NT2/D1 (cell line): Measurements from ENCODE around the gene CAMK1D.

Experiments
- DNase-seq: peaks from one replicate; pipeline ENCODE4 v3.0.0-alpha.2; 2011; ENCODE audit warnings: low read depth, low spot score
- H3K27me3 ChIP-seq: 2 replicates; pipeline ENCODE4 v1.6.0; 2011; ENCODE audit warnings: mild to moderate bottlenecking; ENCODE audit not compliant: insufficient read length, insufficient read depth
- H3K36me3 ChIP-seq: 2 replicates; pipeline ENCODE4 v1.6.1; 2011; ENCODE audit warnings: mild to moderate bottlenecking, low read length, mixed read lengths; ENCODE audit not compliant: insufficient read depth, insufficient read length
- H3K4me1 ChIP-seq: 2 replicates; pipeline ENCODE4 v1.5.1; 2011; ENCODE audit not compliant: insufficient read depth, insufficient read length
- H3K4me3 ChIP-seq: 2 replicates; pipeline ENCODE4 v1.5.1; 2011; ENCODE audit warnings: low read depth; ENCODE audit not compliant: insufficient read length
- H3K9ac ChIP-seq: 2 replicates; pipeline ENCODE4 v1.6.0; 2011; ENCODE audit warnings: low read depth; ENCODE audit not compliant: insufficient read length
- H3K9me3 ChIP-seq: 2 replicates; pipeline ENCODE4 v1.5.1; 2011; ENCODE audit warnings: mild to moderate bottlenecking, low read length; ENCODE audit not compliant: insufficient read depth
- SUZ12 ChIP-seq: IDR thresholded peaks from 2 replicates; pipeline ENCODE4 v1.6.1; 2011; ENCODE audit not compliant: insufficient read length, insufficient read depth; ENCODE audit errors: extremely low read depth
- YY1 ChIP-seq: IDR thresholded peaks from 2 replicates; pipeline ENCODE4 v1.6.1; 2011; ENCODE audit not compliant: insufficient read length, insufficient read depth
- ZNF274 ChIP-seq: IDR thresholded peaks from 2 replicates; pipeline ENCODE4 v1.6.1; 2011; ENCODE audit warnings: mild to moderate bottlenecking, low read depth, low read length

Gene CAMK1D

DNA sequence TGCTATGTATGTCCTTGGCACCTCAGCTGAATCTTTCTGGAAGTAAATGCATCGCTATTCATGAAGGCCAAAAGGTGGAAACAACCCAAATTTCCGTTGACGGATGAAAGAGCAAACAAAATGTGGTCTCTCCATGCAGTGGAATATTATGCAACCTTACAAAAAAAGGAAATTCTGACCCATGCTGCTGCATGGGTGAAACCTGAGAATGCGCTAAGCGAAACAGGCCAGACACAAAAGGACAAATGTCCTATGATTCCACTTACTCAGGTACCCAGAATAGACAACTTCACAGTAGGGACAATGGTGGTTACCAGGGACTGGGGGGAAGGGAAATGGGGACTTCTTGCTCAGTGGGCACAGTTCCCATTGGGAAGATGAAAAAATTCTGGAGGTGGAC lies 158.8 kb downstream of the CAMK1D start:
- TF ChIP-seq YY1 (no peak), ZNF274 (no peak), SUZ12 (no peak)
- no peaks in the 10 kb centered on the region for H3K27me3 ChIP-seq
- H3K36me3 ChIP-seq, result no peaks in the 10 kb centered on the region
- H3K4me1 ChIP-seq, result peaks cover 4% of the 10 kb centered on the region
- DNase-seq, result no peak
- no peak overlapping the region for H3K9ac ChIP-seq
- no peak overlapping the region for H3K4me3 ChIP-seq
- no peaks in the 10 kb centered on the region for H3K9me3 ChIP-seq

GRCh38 chr10:12509016-12509793 lies 159.9 kb downstream of the CAMK1D start:
- H3K9ac ChIP-seq, result no peak overlapping the region
- H3K4me1 ChIP-seq, result peaks cover 4% of the 10 kb centered on the region
- no peak overlapping the region for H3K4me3 ChIP-seq
- H3K36me3 ChIP-seq, result no peaks in the 10 kb centered on the region
- no peaks in the 10 kb centered on the region for H3K27me3 ChIP-seq
- DNase-seq, result no peak
- TF ChIP-seq YY1 (no peak), ZNF274 (no peak), SUZ12 (no peak)
- no peaks in the 10 kb centered on the region for H3K9me3 ChIP-seq

GRCh38 chr10:12509794-12510100 lies 160.4 kb downstream of the CAMK1D start:
- Histone ChIP-seq H3K36me3 (no peaks in the 10 kb centered on the region), H3K4me3 (no peak overlapping the region), H3K9me3 (no peaks in the 10 kb centered on the region), H3K27me3 (no peaks in the 10 kb centered on the region), H3K9ac (no peak overlapping the region), H3K4me1 (peaks cover 4% of the 10 kb centered on the region)
- no peak for DNase-seq
- TF ChIP-seq ZNF274 (no peak), SUZ12 (no peak)

DNA sequence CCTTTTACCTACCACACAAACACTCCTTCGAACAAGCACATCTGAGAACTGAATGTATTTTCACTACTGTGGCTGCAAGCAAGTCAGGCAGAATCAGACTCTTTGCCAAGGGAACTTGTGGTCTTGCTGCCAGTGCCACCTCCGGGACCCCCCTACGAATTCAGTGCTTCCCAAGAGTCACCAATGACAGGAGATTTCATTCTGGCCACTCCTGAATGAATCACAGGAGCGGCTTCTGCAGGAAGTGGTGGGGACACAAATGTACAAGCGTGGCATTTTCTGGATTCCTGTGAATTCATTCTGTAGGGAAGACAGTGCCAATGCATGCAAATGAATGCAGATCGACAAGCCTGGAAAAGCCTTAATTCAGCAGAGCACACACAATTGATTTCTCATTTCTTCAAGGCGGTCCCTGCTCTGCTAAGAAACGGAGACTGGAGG lies 161.2 kb downstream of the CAMK1D start:
- TF ChIP-seq YY1 (no peak), ZNF274 (no peak), SUZ12 (no peak)
- no peaks in the 10 kb centered on the region for H3K36me3 ChIP-seq
- H3K9ac ChIP-seq, result no peak overlapping the region
- no peak for DNase-seq
- no peaks in the 10 kb centered on the region for H3K9me3 ChIP-seq
- H3K4me1 ChIP-seq, result peaks cover 4% of the 10 kb centered on the region
- H3K27me3 ChIP-seq, result no peaks in the 10 kb centered on the region
- H3K4me3 ChIP-seq, result no peak overlapping the region

DNA sequence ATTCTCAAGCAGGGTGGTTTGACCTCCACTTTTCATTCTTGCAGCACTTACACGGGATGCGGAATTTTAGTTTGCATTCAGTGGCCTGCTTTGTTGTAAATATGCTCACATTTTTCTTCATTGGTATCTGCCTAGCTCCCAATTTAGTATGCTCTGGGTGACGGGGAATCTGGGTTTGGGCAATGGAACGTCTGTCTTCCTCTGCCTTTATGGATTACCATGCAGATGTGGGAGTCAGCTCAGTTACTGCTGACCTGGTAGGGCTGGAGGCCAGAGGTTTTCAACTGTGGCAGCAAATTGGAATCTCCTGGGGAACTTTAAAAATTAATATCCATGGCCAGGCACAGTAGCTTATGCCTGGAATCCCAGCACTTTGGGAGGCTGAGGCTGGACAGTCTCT lies 161.6 kb downstream of the CAMK1D start:
- H3K4me1 ChIP-seq, result peaks cover 4% of the 10 kb centered on the region
- H3K27me3 ChIP-seq, result no peaks in the 10 kb centered on the region
- no peak overlapping the region for H3K9ac ChIP-seq
- no peaks in the 10 kb centered on the region for H3K36me3 ChIP-seq
- no peak overlapping the region for H3K4me3 ChIP-seq
- no peak for TF ChIP-seq SUZ12
- no peak for TF ChIP-seq ZNF274
- no peak for TF ChIP-seq YY1
- no peaks in the 10 kb centered on the region for H3K9me3 ChIP-seq
- no peak for DNase-seq

DNA sequence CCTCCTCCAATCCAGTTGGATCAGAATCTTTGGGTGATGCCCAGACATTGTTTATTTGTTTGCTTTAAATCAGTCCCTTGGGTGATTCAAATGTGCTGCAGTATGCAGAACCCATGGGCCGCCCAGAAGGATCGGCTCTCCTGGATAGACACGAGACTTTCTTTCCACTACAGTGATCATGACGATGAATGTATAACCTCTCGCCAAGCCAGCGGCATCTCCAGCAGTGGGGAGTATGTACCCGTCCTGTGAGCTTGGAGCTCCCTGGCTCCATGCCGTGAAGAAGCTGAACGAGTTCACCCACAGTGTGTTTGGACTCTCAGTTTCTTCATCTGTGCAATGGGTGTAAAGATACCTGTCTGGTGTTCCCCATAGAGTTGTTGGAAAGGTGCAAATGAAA lies 162.3 kb downstream of the CAMK1D start:
- H3K9ac ChIP-seq, result no peak overlapping the region

GRCh38 chr10:12512332-12513002 lies 163.1 kb downstream of the CAMK1D start:
- TF ChIP-seq SUZ12 (no peak), YY1 (no peak), ZNF274 (no peak)
- H3K27me3 ChIP-seq, result no peaks in the 10 kb centered on the region
- no peak overlapping the region for H3K4me3 ChIP-seq
- no peaks in the 10 kb centered on the region for H3K9me3 ChIP-seq
- no peak overlapping the region for H3K9ac ChIP-seq
- no peak for DNase-seq
- H3K4me1 ChIP-seq, result peaks cover 3% of the 10 kb centered on the region
- H3K36me3 ChIP-seq, result no peaks in the 10 kb centered on the region

More for the DNA sequence above, 162.3 kb downstream of the CAMK1D start:
- no peaks in the 10 kb centered on the region for H3K9me3 ChIP-seq
- H3K27me3 ChIP-seq, result no peaks in the 10 kb centered on the region
- no peak for DNase-seq
- no peaks in the 10 kb centered on the region for H3K36me3 ChIP-seq
- TF ChIP-seq ZNF274 (no peak), YY1 (no peak), SUZ12 (no peak)
- no peak overlapping the region for H3K4me3 ChIP-seq
- peaks cover 4% of the 10 kb centered on the region for H3K4me1 ChIP-seq
